Measurements from ENCODE around the gene PSMB9.
"Not testable (repeated sequence)": the region's sequence is repeated elsewhere in the genome, so short reads cannot be mapped to it uniquely, and the experiment has no call there.

Gene PSMB9

GRCh38 chr6:32853541-32854375, at the start of gene PSMB9, which contains the start of gene TAP1:
PSMB9 (plus strand) TSS chr6:32854192; CDS start chr6:32854230, 38 bp downstream.
TAP1 (minus strand) TSS chr6:32853704; CDS start chr6:32853636, 68 bp downstream.
- DNase-seq, result peak; percentile 90

GRCh38 chr6:32805404-32805803, 48.6 kb upstream of the PSMB9 start:
- DNase-seq, result not testable (repeated sequence)

GRCh38 chr6:32807020-32807580, 46.9 kb upstream of the PSMB9 start:
- DNase-seq, result no peak

GRCh38 chr6:32809171-32809570, 44.8 kb upstream of the PSMB9 start:
- DNase-seq, result no peak

- no peak for DNase-seq
These were observed 39.8 kb upstream of the PSMB9 start for GRCh38 chr6:32814145-32814544.

- no peak for DNase-seq
These were observed 38.9 kb upstream of the PSMB9 start for GRCh38 chr6:32815115-32815514.

- DNase-seq, result no peak
These were observed 38.0 kb upstream of the PSMB9 start for GRCh38 chr6:32815996-32816395.

- DNase-seq, result no peak
These were observed 37.2 kb upstream of the PSMB9 start, which contains the start of gene HLA-DOB for GRCh38 chr6:32816746-32817204. HLA-DOB (minus strand) TSS chr6:32817002; CDS start chr6:32816951, 51 bp downstream.

GRCh38 chr6:32818867-32819266, 35.1 kb upstream of the PSMB9 start:
- DNase-seq, result no peak

GRCh38 chr6:32819729-32820128, 34.3 kb upstream of the PSMB9 start:
- DNase-seq, result no peak

GRCh38 chr6:32825966-32826365, 28.0 kb upstream of the PSMB9 start:
- DNase-seq, result no peak

- DNase-seq, result no peak
These were observed 27.0 kb upstream of the PSMB9 start for GRCh38 chr6:32827025-32827424.

- no peak for DNase-seq
These were observed 24.5 kb upstream of the PSMB9 start for GRCh38 chr6:32829495-32829894.

GRCh38 chr6:32830017-32830416, 24.0 kb upstream of the PSMB9 start:
- DNase-seq, result no peak

GRCh38 chr6:32830936-32831335, 23.1 kb upstream of the PSMB9 start:
- no peak for DNase-seq

GRCh38 chr6:32832535-32832934, 21.5 kb upstream of the PSMB9 start:
- no peak for DNase-seq

- DNase-seq, result no peak
These were observed 20.3 kb upstream of the PSMB9 start for GRCh38 chr6:32833664-32834063.

- no peak for DNase-seq
These were observed 18.7 kb upstream of the PSMB9 start for GRCh38 chr6:32835167-32835893.

- no peak for DNase-seq
These were observed 17.1 kb upstream of the PSMB9 start for GRCh38 chr6:32836873-32837272.

GRCh38 chr6:32837651-32838113, 16.3 kb upstream of the PSMB9 start:
- no peak for DNase-seq

GRCh38 chr6:32838114-32838958, 15.7 kb upstream of the PSMB9 start, which contains the start of gene TAP2:
TAP2 (minus strand) TSS chr6:32838739; CDS start chr6:32838233, 506 bp downstream.
- peak; percentile 99 for DNase-seq

GRCh38 chr6:32839356-32839755, 14.6 kb upstream of the PSMB9 start:
- DNase-seq, result no peak
